GM21576 (cell line): Measurements from ENCODE around the gene NFATC1.

Experiments
- ATAC-seq: cut with Tn5 transposase; IDR thresholded peaks from one replicate; pipeline ENCODE4 v1.9.1; 2021; ENCODE audit warnings: mild to moderate bottlenecking, moderate library complexity; ENCODE audit not compliant: unreplicated experiment

Gene NFATC1

GRCh38 chr18:79547413-79548076 is 151.8 kb downstream of the NFATC1 start:
- no peak for ATAC-seq

GRCh38 chr18:79548077-79548450 is 152.3 kb downstream of the NFATC1 start:
- ATAC-seq = no peak

- no peak for ATAC-seq
These were observed 152.9 kb downstream of the NFATC1 start for GRCh38 chr18:79548621-79548985.

DNA sequence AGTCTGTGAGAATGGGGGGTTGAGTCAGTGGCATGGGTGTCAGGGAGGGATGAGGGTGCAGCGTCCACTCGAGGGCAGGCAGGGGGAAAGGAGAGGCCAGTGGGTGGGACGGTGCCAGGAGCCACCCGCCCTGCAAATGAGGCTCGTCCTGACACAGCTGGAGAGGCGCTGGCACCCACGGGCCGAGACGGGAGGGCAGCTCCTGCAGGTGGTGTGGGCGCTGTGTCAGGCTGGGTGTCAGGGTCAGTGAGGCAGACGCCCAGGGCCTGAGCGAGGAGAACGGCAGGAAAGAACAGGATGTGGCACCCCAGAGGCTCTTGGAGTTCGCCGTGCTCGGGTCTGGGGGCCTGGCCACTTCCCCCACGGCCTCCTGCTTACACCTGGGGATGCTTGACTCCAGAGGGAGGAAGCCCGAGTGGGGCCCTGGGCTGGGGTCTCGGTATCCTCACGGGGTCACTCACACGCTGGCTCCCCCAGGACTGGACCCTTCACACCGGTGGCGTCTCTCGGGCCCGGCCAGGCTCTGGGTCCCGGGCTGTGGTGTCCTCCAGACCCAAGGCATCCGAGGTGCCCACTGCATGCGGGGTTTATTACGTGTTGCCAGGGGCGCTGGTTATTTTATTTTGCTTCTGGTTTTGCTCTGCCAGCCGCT is 153.4 kb downstream of the NFATC1 start:
- ATAC-seq = no peak

GRCh38 chr18:79549638-79550000 is 153.9 kb downstream of the NFATC1 start:
- ATAC-seq = no peak

GRCh38 chr18:79552140-79552631 is 156.5 kb downstream of the NFATC1 start:
- ATAC-seq = no peak

DNA sequence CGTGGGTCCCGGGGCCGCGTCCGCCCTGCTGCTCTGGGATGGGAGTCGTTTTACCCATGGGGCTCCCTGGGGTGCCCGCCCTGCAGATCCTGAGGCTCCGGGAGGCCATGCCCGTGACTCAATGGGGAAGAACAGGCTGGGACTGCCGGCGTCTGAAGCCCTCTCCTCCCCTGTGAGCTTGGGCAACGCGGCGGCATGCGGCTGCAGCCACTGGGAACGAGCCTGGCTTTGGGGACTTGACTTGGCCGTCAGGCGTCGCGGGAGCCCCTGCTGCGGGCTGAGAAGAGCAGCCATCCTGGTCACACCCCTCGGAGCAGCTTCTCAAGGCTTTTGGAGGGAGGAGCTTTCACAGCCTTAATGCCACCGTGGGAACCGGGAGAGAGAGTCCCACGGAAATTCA is 157.0 kb downstream of the NFATC1 start:
- no peak for ATAC-seq

- no peak for ATAC-seq
These were observed 157.4 kb downstream of the NFATC1 start for GRCh38 chr18:79553154-79553553.

DNA sequence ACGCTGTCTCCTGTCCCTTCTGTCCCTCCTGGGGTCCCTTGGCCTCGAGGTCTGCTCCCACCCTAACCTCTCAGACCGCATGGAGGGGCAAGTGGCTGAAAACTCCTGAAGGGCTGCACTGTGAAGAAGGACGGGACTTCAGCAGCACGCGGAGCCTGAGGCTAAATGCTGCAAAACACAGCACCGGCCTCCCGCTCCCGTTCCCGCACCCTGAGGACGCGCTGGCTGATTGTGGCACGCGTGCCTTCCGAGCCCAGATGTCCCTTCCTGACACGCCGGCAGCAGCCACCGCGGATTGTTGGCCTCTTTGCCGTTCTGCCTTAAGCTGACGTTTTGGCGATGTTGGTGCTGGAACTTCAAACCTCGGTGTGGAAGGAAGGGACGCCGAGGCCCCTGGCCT is 158.0 kb downstream of the NFATC1 start:
- no peak for ATAC-seq

DNA sequence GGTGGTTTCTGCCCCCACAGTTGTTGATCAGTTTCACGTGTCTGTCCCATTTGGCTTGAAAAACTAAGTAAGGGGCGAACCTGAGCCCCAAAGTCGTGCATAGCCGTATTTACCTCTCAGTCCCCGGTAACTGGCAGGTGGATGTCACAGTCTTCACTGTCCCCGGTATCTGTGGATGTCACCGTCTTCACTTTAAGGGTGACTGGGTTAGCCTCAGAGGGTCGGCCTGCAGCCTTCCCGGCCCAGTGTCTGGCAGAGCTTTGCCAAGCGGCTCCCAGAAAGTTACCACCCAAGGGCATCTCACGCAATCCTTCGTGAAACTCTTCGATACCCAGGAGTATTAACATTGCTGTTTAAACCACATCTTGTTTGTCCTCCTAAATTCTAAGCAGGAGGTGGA is 158.6 kb downstream of the NFATC1 start:
- no peak for ATAC-seq

- no peak for ATAC-seq
These were observed 159.4 kb downstream of the NFATC1 start for GRCh38 chr18:79554945-79555645.

DNA sequence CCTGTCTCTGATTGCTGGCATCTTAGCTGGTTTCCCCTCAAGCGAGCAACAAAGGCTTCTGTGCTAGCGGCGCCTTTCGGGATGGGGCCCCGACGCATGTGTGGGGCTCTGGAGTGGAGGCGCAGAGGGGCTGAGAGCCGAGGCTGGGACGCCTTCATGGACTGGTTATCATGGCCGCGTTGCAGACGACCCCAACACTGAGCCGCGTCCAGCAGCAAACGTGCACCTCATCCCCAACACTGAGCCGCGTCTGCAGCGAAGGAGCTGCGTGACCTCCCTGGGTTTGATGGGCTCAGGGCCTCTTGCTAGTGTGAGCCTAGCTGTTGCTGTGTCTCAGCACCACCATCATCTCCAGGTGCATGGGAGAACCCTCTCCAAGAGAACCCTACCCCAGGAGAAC is 160.2 kb downstream of the NFATC1 start:
- ATAC-seq = no peak

DNA sequence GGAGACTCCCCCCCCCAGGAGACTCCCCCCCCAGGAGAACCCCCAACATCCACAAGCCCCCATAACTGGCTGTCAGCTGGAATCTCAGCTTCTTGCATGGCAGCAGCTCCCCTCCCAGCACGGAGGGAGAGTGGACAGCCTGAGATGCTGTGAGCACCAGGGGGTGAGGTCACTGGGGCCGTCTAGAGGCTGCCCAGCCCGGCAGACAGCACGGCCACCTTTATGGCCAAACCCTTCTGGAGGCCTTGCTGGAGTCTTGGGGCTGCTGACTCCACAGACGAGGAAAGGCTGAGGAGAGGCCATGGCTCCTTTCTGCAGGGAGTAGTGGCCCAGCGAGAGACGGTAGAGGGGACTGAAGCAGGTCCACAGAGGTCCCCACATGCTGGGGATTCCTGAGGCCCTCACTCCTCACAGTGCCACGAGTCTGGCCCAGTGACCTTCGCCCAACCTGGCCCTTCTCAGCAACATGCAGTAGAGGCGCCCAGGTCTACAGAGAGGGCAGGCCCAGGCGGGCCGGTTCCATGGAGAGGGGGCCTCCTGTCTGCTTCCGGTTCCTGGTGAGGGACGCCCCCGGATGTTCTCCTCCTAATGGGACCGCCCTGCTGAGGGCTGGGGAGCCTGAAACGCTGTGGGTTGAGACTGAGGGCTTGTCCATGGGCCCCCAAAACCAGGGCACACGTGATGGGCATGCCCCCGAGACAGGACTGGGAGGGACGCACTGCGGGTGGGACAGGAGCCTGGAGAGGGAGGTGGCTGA is 161.3 kb downstream of the NFATC1 start:
- no peak for ATAC-seq

- ATAC-seq = no peak
These were observed 162.6 kb downstream of the NFATC1 start for GRCh38 chr18:79558196-79558932.

DNA sequence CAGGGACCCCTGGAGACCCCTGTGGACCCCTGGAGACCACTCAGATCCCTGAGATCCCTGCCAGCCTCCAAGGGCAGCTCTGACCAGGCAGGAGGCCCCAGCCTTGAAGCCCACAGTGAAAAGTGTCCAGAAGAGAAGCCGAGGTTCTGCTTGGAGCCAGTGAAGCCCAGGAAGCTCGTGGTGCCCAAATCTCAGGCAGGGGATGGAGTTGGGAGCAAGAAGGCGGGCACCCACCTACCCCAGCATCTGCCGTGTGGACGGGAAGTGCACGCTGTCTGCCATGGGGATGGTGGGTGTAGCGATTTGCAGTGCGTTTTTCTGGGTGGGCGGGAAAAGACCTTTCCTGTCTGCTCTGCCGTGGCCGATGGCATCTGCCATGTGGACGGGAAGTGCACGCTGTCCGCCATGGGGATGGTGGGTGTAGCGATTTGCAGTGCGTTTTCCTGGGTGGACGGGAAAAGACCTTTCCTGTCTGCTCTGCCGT is 163.2 kb downstream of the NFATC1 start:
- ATAC-seq = no peak

- ATAC-seq = no peak
These were observed 163.7 kb downstream of the NFATC1 start for GRCh38 chr18:79559436-79559835.

- ATAC-seq = no peak
These were observed 164.5 kb downstream of the NFATC1 start for GRCh38 chr18:79560042-79560860.

- no peak for ATAC-seq
These were observed 165.1 kb downstream of the NFATC1 start for GRCh38 chr18:79560861-79561210.

DNA sequence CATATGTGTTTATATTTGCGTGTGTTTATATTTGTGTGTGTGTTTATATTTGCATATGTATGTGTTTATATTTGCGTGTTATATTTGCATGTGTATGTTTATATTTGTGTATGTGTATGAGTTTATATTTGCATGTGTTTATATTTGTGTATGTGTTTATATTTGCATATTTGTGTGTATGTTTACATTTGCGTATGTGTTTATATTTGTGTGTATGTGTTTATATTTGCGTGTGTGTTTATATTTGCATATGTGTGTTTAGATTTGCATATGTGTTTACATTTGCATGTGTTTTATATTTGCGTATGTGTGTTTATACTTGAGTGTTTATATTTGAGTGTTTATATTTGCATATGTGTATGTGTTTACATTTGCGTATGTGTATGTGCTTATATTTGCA is 168.2 kb downstream of the NFATC1 start:
- no peak for ATAC-seq

DNA sequence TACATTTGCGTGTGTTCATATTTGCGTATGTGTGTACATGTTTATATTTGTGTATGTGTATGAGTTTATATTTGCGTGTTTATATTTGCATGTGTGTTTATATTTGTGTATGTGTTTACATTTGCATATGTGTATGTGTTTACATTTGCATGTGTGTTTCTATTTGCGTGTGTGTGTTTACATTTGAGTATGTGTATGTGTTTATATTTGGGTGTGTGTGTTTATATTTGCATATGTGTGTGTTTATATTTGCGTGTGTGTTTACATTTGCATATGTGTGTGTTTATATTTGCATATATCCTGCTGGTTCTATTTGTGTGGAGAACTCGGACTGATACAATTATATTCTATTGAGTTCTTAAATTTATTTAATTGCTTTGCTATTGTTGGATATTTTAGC is 168.7 kb downstream of the NFATC1 start:
- ATAC-seq = no peak
